H1 (cell line): ENCODE results near the gene SCG3. TPM values are rescaled to one million over a fixed set of nuclear protein-coding genes. Genes with fewer than 3 reads are reported as not detected.

Experiments
- USF2 ChIP-seq: IDR thresholded peaks from 2 replicates; pipeline ENCODE4 v1.6.1; 2011; ENCODE audit warnings: low read length, improper control_type of control experiment
- polyA plus RNA-seq, 7 experiments: library from polyadenylated mRNA; depleted of rRNA in 3 of 7; stranded (reverse) in 5 of 7; unstranded in 2 of 7; fragments of >200 nt in 5 of 7; fragments of 200-250 nt in 2 of 7; gene quantifications; 1 replicate in 5 of 7; 2 replicates in 1 of 7; 4 replicates in 1 of 7; pipeline versions ENCODE4 v1.2.1 to v1.2.3, GENCODE V29; 2011 to 2013; ENCODE audit warnings: missing spikeins in 2 of 7, mixed read lengths in 2 of 7
- total RNA-seq: library from RNA; stranded (reverse); fragmentation: NEBNext Ultra II Directional; extraction: Animal tissue kit (Norgen Biotek cat#: 25700); gene quantifications from 2 replicates; pipeline ENCODE4 v1.2.1, GENCODE V29; 2021

The SCG3 gene
- total and polyA plus RNA-seq, 2 of the 8 experiments (the other 6 are each of a cell fraction or from before 2014, with no cell fraction given), result 5.2 to 45.9 TPM

GRCh38 chr15:51750186-51750585, 68.9 kb downstream of the SCG3 start (continued):
- TF ChIP-seq USF2, result no peak
